Thoracic aorta (tissue), 2 donors: ENCODE data around the gene ARHGEF18. TPM values are rescaled to one million over a fixed set of nuclear protein-coding genes. Genes with fewer than 3 reads are reported as not detected.

Source experiments
- ATAC-seq: fragments of 150-250 bp; one replicate; pipeline ENCODE4 v1.8.0; 2017; ENCODE audit warnings: low read depth; ENCODE audit not compliant: insufficient number of reproducible peaks, low FRiP score
- DNase-seq: peaks from one replicate; pipeline ENCODE4 v3.0.0-alpha.2; 2020; ENCODE audit warnings: low spot score
- H3K27ac ChIP-seq, 2 donors: fragments of 200-600 bp; sonication (generic); 1 replicate in 1 of 2; 2 replicates in 1 of 2; pipeline ENCODE4 v1.5.1; 2016; ENCODE audit warnings: mild to moderate bottlenecking in 2 of 2, moderate library complexity in 2 of 2
- H3K27me3 ChIP-seq: fragments of 200-600 bp; sonication (generic); replicated peaks from 2 replicates; pipeline ENCODE4 v1.6.0; 2016; ENCODE audit warnings: mild to moderate bottlenecking; ENCODE audit not compliant: insufficient read depth
- H3K36me3 ChIP-seq: fragments of 200-600 bp; sonication (generic); one replicate; pipeline ENCODE4 v1.5.1; 2016
- H3K4me1 ChIP-seq, 2 donors: fragments of 200-600 bp; sonication (generic); 1 replicate in 1 of 2; 2 replicates in 1 of 2; pipeline versions ENCODE4 v1.5.1 to v1.6.0; 2016; ENCODE audit warnings: low read depth in 2 of 2, mild to moderate bottlenecking in 1 of 2; ENCODE audit not compliant: control insufficient read depth in 1 of 2
- H3K4me3 ChIP-seq: fragments of 200-600 bp; sonication (generic); 2 replicates; pipeline ENCODE4 v1.5.1; 2016; ENCODE audit warnings: mild to moderate bottlenecking
- H3K9me3 ChIP-seq: fragments of 200-600 bp; sonication (generic); 2 replicates; pipeline ENCODE4 v1.5.1; 2016
- total RNA-seq, 2 donors: library from RNA; depleted of rRNA; stranded (reverse); fragments of >200 nt; gene quantifications; one replicate each; pipeline versions ENCODE4 v1.1.0 to v1.2.3, GENCODE V29; 2016
- TF ChIP-seq, protein P1 (sequence below): fragments of 200-600 bp; sonication (generic); IDR thresholded peaks from one replicate; pipeline ENCODE4 v1.5.1; 2019; ENCODE audit warnings: antibody characterized with exemption

The ARHGEF18 gene
- total RNA-seq, 2 donors from 2014 or later = 21.8 to 22.7 TPM

DNA sequence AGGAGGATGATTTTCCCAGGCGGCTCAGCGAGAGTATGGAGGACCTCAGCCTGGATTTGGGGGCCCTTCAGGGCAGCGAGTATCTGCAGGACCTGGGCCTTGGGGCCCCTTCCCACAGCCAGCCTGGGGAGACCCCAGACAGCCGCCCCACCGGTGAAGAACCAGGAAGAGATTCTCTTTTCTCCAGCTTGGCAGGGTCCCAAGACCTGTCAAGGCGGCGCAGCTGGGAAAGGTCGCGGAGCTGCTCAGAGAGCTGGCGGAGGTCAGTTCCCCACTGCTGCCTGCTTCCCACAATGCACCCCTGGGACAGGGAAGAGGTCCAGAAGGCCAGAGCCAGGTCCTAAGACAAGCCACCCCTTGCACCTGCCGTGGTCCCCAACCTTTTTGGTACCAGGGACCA is 24.1 kb downstream of the ARHGEF18 start:
- no peaks in the 10 kb centered on the region for H3K36me3 ChIP-seq
- TF ChIP-seq, protein P1, sequence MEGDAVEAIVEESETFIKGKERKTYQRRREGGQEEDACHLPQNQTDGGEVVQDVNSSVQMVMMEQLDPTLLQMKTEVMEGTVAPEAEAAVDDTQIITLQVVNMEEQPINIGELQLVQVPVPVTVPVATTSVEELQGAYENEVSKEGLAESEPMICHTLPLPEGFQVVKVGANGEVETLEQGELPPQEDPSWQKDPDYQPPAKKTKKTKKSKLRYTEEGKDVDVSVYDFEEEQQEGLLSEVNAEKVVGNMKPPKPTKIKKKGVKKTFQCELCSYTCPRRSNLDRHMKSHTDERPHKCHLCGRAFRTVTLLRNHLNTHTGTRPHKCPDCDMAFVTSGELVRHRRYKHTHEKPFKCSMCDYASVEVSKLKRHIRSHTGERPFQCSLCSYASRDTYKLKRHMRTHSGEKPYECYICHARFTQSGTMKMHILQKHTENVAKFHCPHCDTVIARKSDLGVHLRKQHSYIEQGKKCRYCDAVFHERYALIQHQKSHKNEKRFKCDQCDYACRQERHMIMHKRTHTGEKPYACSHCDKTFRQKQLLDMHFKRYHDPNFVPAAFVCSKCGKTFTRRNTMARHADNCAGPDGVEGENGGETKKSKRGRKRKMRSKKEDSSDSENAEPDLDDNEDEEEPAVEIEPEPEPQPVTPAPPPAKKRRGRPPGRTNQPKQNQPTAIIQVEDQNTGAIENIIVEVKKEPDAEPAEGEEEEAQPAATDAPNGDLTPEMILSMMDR = no peak
- DNase-seq (no peak), ATAC-seq (no peak)
- no peak overlapping the region for H3K27ac ChIP-seq
- H3K4me3 ChIP-seq = no peak overlapping the region
- no peaks in the 10 kb centered on the region for H3K4me1 ChIP-seq
- H3K9me3 ChIP-seq = no peaks in the 10 kb centered on the region
- H3K27me3 ChIP-seq = no peaks in the 10 kb centered on the region

DNA sequence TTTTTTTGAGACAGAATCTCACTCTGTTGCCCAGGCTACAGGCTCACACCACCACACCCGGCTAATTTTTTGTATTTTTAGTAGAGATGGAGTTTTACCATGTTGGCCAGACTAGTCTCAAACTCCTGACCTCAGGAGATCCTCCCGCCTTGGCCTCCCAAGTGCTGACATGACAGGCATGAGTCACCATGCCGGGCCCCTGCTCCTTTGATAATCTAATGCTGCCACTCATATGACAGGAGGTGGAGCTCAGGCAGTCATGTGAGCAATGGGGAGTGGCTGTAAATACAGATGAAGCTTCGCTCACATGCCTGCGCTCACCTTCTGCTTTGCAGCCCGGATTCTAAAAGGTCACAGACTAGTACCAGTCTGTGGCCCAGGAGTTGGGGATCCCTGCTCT is 25.1 kb downstream of the ARHGEF18 start:
- Histone ChIP-seq H3K9me3 (no peaks in the 10 kb centered on the region), H3K27me3 (no peaks in the 10 kb centered on the region), H3K27ac (no peak overlapping the region), H3K4me1 (no peaks in the 10 kb centered on the region), H3K36me3 (no peaks in the 10 kb centered on the region), H3K4me3 (no peak overlapping the region)
- DNase-seq (no peak), ATAC-seq (no peak)
- TF ChIP-seq, protein P1 = no peak

DNA sequence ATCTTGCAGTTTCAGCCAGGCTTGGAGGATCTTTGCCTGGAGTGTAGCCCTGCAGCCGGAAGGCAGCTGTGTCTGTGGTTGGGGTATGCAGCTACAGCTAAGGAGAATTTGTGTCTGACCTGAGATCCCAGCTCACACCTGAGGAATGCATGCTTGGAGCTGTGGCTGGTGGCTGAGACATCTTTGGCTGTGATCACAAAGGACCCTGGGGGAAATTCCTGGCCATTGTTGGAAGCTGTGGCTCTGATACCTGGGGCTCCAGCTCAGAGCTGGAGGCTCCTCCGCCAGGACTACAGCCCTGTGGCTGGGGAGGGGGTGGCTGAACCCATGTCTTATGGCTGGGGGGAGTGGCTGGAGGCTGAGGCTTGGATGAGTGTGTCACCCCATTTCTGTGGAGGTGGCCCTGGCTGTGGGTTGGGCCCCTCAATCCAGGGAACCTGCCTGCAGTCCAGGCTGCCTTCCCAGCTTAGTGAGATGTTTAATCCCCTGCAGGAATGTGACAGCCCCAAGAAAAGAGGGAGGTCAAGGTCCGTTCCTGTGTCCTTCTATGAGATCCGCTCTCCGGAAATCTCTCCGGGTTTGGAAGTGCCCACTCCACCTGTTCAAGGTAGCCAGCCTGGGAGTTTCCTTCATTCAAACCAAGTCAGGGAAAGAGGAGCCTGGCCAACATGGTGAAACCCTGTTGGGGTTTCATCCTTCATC is 27.6 kb downstream of the ARHGEF18 start:
- no peak overlapping the region for H3K27ac ChIP-seq
- H3K4me1 ChIP-seq = no peaks in the 10 kb centered on the region
- no peaks in the 10 kb centered on the region for H3K9me3 ChIP-seq
- TF ChIP-seq, protein P1 = no peak
- DNase-seq (no peak), ATAC-seq (no peak)
- H3K4me3 ChIP-seq = no peak overlapping the region
- H3K36me3 ChIP-seq = no peaks in the 10 kb centered on the region
- H3K27me3 ChIP-seq = no peaks in the 10 kb centered on the region

DNA sequence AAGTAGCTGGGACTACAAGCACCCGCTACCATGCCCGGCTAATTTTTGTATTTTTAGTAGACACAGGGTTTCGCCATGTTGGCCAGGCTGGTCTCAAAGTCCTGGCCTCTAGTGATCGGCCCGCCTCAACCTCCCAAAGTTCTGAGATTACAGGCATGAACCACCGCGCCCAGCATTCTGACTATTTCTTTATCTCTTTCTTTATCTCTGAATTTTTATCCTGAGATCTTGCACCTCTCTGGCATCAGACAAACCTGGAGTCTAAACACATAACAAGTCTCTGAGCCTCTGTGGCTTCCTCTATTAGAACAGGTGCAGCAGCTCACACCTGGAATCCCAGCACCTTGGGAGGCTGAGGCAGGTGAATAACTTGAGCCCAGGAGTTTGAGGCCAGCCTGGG is 28.5 kb downstream of the ARHGEF18 start:
- Histone ChIP-seq H3K4me3 (no peak overlapping the region), H3K4me1 (no peaks in the 10 kb centered on the region), H3K27me3 (no peaks in the 10 kb centered on the region), H3K9me3 (no peaks in the 10 kb centered on the region), H3K36me3 (no peaks in the 10 kb centered on the region), H3K27ac (no peak overlapping the region)
- ATAC-seq (no peak), DNase-seq (no peak)
- TF ChIP-seq, protein P1 = no peak

DNA sequence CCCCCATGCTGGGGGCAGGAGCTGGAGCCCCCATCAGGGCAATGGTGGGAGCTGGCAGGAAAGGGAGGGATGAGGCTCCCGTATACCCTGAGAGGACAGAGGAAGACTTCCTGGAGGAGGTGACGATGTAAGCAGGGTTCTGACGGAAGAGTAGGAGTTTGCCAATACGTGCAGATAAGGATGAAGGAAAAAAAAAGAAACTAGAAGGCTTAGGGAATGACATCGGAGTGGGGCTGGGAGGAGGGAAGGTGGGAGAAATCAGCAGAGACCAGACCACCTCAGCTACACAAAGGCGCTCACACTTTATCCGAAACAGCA is 32.3 kb downstream of the ARHGEF18 start:
- TF ChIP-seq, protein P1 = no peak
- no peak for DNase-seq
- no peaks in the 10 kb centered on the region for H3K9me3 ChIP-seq
- no peaks in the 10 kb centered on the region for H3K36me3 ChIP-seq
- H3K4me3 ChIP-seq = no peak overlapping the region
- no peak for ATAC-seq
- no peaks in the 10 kb centered on the region for H3K27me3 ChIP-seq
- no peaks in the 10 kb centered on the region for H3K4me1 ChIP-seq
- no peak overlapping the region for H3K27ac ChIP-seq
